Keratinocyte (primary cell): ENCODE measurements around the gene METTL8. TPM values are rescaled to one million over a fixed set of nuclear protein-coding genes. Genes with fewer than 3 reads are reported as not detected.

Source experiments
- DNase-seq: peaks from one replicate; pipeline ENCODE4 v3.0.0-alpha.2; 2011; ENCODE audit warnings: low read depth, missing footprints, low spot score
- FAIRE-seq: peaks from 2 replicates; lab custom pipeline; 2011; peaks lifted over from hg19 to GRCh38; lab: Jason Lieb, UNC
- H2AFZ ChIP-seq: 2 replicates; pipeline ENCODE4 v1.6.0; 2012; ENCODE audit warnings: low read length, control low read depth, inconsistent platforms; ENCODE audit not compliant: control insufficient read depth
- H3K27ac ChIP-seq: 2 replicates; pipeline ENCODE4 v1.5.1; 2011; ENCODE audit warnings: low read length; ENCODE audit not compliant: control insufficient read depth, insufficient read depth
- H3K27me3 ChIP-seq: 3 replicates; pipeline ENCODE4 v1.6.0; 2011; ENCODE audit warnings: low read length; ENCODE audit not compliant: control insufficient read depth, insufficient read depth; ENCODE audit errors: extremely low read depth
- H3K36me3 ChIP-seq, 2 experiments: 2 replicates in 1 of 2; 3 replicates in 1 of 2; pipeline ENCODE4 v1.5.1; 2011; ENCODE audit warnings: low read length in 2 of 2, mild to moderate bottlenecking in 1 of 2; ENCODE audit not compliant: control insufficient read depth in 2 of 2, insufficient read depth in 2 of 2; ENCODE audit errors: extremely low read depth in 1 of 2
- H3K4me1 ChIP-seq: 3 replicates; pipeline ENCODE4 v1.5.1; 2011; ENCODE audit warnings: low read length; ENCODE audit not compliant: control insufficient read depth, insufficient read depth; ENCODE audit errors: extremely low read depth
- H3K4me2 ChIP-seq: 3 replicates; pipeline ENCODE4 v1.6.0; 2011; ENCODE audit warnings: low read depth, low read length; ENCODE audit not compliant: control insufficient read depth, insufficient read depth; ENCODE audit errors: extremely low read depth
- H3K4me3 ChIP-seq, 3 experiments: fragments of 200-600 bp in 1 of 3; sonication (generic) in 1 of 3; 2 replicates in 2 of 3; 3 replicates in 1 of 3; pipeline ENCODE4 v1.5.1; 2011 to 2016; ENCODE audit warnings: low read length in 3 of 3, mild to moderate bottlenecking in 3 of 3, control low read depth in 2 of 3, inconsistent platforms in 1 of 3, low read depth in 1 of 3, mixed read lengths in 1 of 3, mixed run types in 1 of 3, moderate library complexity in 1 of 3; ENCODE audit not compliant: control insufficient read depth in 2 of 3, insufficient read depth in 2 of 3; ENCODE audit errors: extremely low read depth in 1 of 3
- H3K79me2 ChIP-seq: 2 replicates; pipeline ENCODE4 v1.6.0; 2012; ENCODE audit warnings: low read length; ENCODE audit not compliant: control insufficient read depth, insufficient read depth
- H3K9ac ChIP-seq: 3 replicates; pipeline ENCODE4 v1.6.0; 2011; ENCODE audit warnings: low read length; ENCODE audit not compliant: control insufficient read depth, insufficient read depth; ENCODE audit errors: extremely low read depth
- H3K9me1 ChIP-seq: 3 replicates; pipeline ENCODE4 v1.6.0; 2011; ENCODE audit warnings: low read length; ENCODE audit not compliant: control insufficient read depth, insufficient read depth; ENCODE audit errors: extremely low read depth
- H3K9me3 ChIP-seq: 2 replicates; pipeline ENCODE4 v1.5.1; 2012; ENCODE audit warnings: low read depth, low read length; ENCODE audit not compliant: control insufficient read depth
- H4K20me1 ChIP-seq: 3 replicates; pipeline ENCODE4 v1.6.0; 2011; ENCODE audit warnings: low read length; ENCODE audit not compliant: control insufficient read depth, insufficient read depth; ENCODE audit errors: extremely low read depth
- EZH2 ChIP-seq: IDR thresholded peaks from one replicate; pipeline ENCODE4 v1.6.1; 2012; ENCODE audit warnings: inconsistent platforms, mild to moderate bottlenecking, low read length, moderate library complexity
- dilution Hi-C: fragments of 300-500 bp; cut with MboI; formaldehyde crosslinking; loops from one replicate; pipeline ENCODE4 v1.7.0; 2020; ENCODE audit warnings: low sequenced_read_pairs; ENCODE audit not compliant: extremely low pct_ligation_motif_present
- polyA plus RNA-seq, 5 experiments: library from polyadenylated mRNA; depleted of rRNA in 3 of 5; stranded (reverse) in 3 of 5; stranded (forward) in 1 of 5; unstranded in 1 of 5; fragments of >200 nt; gene quantifications; 1 replicate in 1 of 5; 2 replicates in 3 of 5; 3 replicates in 1 of 5; pipeline versions ENCODE4 v1.2.1 to v1.2.3, GENCODE V29; 2011 to 2012; ENCODE audit warnings: missing spikeins in 2 of 5, low read depth in 1 of 5, low replicate concordance in 1 of 5
- TF ChIP-seq, protein P1 (sequence below), 3 experiments: IDR thresholded peaks in 1 of 3; conservative IDR thresholded peaks in 1 of 3; optimal IDR thresholded peaks in 1 of 3; 2 replicates in 2 of 3; 3 replicates in 1 of 3; pipeline versions ENCODE3 to v1.5.1; 2011; ENCODE audit warnings: low read length in 3 of 3, mild to moderate bottlenecking in 3 of 3, moderate library complexity in 2 of 3, control low read depth in 1 of 3, inconsistent platforms in 1 of 3; ENCODE audit not compliant: insufficient read depth in 2 of 3; ENCODE audit errors: extremely low read depth in 1 of 3

Gene METTL8
- polyA plus RNA-seq, 1 donor (not counting 4 experiments of a cell fraction or from before 2014, with no cell fraction given), result 81.2 TPM

DNA sequence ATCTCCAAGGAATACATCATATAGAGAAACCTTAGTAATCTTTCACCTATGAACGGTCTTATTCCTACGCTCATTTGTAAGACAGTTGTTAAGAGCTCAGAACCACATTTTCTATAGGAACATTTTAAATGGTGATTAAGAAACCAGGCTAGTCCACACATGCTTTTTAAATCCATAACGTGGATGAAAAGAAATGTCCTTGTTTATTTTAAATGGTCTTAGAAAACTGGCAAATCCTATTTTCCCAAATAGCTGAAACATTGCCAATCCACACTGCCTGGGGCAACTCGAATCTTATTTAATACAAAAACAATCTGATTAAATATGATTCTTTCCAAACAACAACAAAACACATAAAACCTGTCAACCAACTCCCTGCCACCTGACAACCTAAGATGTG is 23.7 kb downstream of the METTL8 start:
- H3K4me3 ChIP-seq, result peak overlapping the region in 2 of 3 experiments; percentile 67

DNA sequence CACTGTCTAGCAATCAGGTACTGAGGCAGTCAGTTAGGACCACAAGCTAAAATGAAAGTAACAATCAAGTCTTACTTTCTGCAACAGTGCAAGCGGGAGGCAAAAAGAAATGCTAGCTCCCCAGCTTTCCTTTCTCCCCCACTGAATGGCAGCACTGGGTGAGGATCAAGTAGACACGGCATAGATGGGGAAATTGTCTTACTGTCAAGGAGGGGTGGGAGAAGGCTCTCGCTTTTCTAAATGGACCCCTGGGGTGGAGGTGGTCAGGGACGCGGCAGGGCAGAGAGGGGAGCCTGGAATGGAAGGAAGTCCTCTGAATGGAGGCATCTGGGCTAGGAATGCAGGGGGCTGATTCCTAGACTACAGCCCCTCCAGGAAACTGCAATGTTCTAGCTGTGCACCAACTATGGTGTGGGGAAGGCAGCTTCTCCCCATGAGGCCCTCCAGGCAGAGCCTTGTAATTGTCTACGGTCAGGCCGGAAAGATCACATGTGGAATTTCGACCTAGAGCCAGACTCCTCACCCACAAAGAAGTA is 24.3 kb downstream of the METTL8 start:
- no peak for TF ChIP-seq EZH2
- TF ChIP-seq, protein P1, sequence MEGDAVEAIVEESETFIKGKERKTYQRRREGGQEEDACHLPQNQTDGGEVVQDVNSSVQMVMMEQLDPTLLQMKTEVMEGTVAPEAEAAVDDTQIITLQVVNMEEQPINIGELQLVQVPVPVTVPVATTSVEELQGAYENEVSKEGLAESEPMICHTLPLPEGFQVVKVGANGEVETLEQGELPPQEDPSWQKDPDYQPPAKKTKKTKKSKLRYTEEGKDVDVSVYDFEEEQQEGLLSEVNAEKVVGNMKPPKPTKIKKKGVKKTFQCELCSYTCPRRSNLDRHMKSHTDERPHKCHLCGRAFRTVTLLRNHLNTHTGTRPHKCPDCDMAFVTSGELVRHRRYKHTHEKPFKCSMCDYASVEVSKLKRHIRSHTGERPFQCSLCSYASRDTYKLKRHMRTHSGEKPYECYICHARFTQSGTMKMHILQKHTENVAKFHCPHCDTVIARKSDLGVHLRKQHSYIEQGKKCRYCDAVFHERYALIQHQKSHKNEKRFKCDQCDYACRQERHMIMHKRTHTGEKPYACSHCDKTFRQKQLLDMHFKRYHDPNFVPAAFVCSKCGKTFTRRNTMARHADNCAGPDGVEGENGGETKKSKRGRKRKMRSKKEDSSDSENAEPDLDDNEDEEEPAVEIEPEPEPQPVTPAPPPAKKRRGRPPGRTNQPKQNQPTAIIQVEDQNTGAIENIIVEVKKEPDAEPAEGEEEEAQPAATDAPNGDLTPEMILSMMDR (optimal IDR thresholded peaks at IDR 0.05 in 1 of 3, IDR thresholded peaks at IDR 0.05 in 1 of 3, conservative IDR thresholded peaks at IDR 0.05 in 1 of 3; ENCODE audit: extremely low read depth in 1 of 3, insufficient read depth in 2 of 3, low read length in 3 of 3), result no peak
- no peak for DNase-seq

More for the DNA sequence above, 23.7 kb downstream of the METTL8 start:
- Histone ChIP-seq H4K20me1 (no peaks in the 10 kb centered on the region), H3K4me1 (peaks cover 35% of the 10 kb centered on the region), H3K27me3 (no peaks in the 10 kb centered on the region), H3K4me2 (peak overlapping the region; percentile 87), H2AFZ (peak overlapping the region; percentile 51), H3K36me3 (peaks cover 2 to 4% of the 10 kb centered on the region in 2 experiments), H3K9me1 (no peaks in the 10 kb centered on the region), H3K9ac (peak overlapping the region; percentile 70), H3K27ac (peak overlapping the region; percentile 82), H3K79me2 (peaks cover 73% of the 10 kb centered on the region), H3K9me3 (no peaks in the 10 kb centered on the region)
- dilution Hi-C loops, result no loop called here
- TF ChIP-seq, protein P1 (optimal IDR thresholded peaks at IDR 0.05 in 1 of 3, IDR thresholded peaks at IDR 0.05 in 1 of 3, conservative IDR thresholded peaks at IDR 0.05 in 1 of 3; ENCODE audit: extremely low read depth in 1 of 3, insufficient read depth in 2 of 3, low read length in 3 of 3), result no peak
- TF ChIP-seq EZH2, result no peak
- DNase-seq, result no peak
- peak; percentile 41 for FAIRE-seq

More for the DNA sequence above, 24.3 kb downstream of the METTL8 start:
- H3K9me3 ChIP-seq, result no peaks in the 10 kb centered on the region
- peaks cover 2 to 4% of the 10 kb centered on the region in 2 experiments for H3K36me3 ChIP-seq
- H3K4me3 ChIP-seq, result peak overlapping the region; percentile 21 to 67 (median 67)
- peak; percentile 63 for FAIRE-seq
- peak overlapping the region; percentile 82 for H3K27ac ChIP-seq
- peak overlapping the region; percentile 87 for H3K4me2 ChIP-seq
- peaks cover 41% of the 10 kb centered on the region for H3K4me1 ChIP-seq
- peaks cover 72% of the 10 kb centered on the region for H3K79me2 ChIP-seq
- no peaks in the 10 kb centered on the region for H4K20me1 ChIP-seq
- no peaks in the 10 kb centered on the region for H3K9me1 ChIP-seq
- peak overlapping the region; percentile 70 for H3K9ac ChIP-seq
- dilution Hi-C loops, result no loop called here
- peak overlapping the region; percentile 51 for H2AFZ ChIP-seq
- no peaks in the 10 kb centered on the region for H3K27me3 ChIP-seq
